GM19324 (cell line): Measurements from ENCODE around the gene DDAH1.
A peak's percentile ranks its signal among the peaks of the same experiment; 100 is the strongest.

Experiments
- ATAC-seq: cut with Tn5 transposase; IDR thresholded peaks from one replicate; pipeline ENCODE4 v1.9.1; 2021; ENCODE audit warnings: mild to moderate bottlenecking, moderate library complexity; ENCODE audit not compliant: unreplicated experiment, low FRiP score

DDAH1 gene

DNA sequence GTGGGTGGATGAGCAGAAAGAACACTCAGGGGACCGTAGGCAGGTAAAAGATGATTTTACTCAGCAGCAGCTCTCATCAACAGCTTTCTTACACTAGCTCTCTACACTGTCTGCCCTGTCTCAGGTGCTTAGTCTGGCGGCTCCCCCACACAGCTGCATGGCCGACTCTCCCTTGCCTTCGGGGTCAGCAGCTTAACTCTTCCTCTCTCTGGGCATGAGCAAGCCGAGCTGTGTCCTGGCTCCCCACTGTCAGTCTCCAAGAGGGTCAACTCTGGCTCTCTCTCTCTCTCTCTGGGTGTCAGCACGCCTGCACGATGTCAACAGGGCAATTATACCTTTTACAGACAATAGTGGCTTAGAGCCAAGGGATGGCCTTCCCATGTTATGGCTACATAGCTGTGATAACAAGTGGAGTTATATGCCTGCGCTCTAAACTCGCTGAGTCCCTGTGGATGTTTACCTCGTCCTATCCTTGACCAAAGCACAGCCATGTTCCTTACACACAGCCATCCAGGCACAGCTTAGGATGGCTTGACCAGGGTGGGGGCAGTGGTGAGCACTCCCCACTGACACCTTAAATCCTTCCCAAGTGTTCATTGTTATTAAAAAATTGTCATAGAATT lies 185.4 kb downstream of the DDAH1 start:
- no peak for ATAC-seq

DNA sequence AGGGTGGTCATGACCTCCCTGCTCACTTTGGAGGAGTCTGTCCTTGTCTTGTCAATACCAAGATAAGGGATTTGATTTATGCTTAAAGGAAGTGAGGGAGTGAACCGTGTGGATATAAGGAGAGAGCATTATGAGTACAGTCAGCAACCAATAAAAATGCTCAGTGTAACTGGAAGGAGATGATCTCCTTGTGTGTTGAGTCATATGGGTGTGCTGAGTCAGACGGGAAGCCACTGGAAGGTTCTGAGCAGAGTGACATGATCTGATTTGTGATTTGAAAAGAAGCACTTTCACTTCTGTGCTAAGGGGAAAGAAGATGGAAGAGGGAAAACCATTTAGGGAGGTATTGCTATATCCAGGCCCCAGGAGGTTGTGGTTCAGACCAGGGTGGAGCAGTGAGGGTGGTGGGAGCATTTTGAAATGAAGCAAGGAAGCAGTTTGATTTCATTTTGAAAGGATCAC lies 186.1 kb downstream of the DDAH1 start:
- no peak for ATAC-seq

DNA sequence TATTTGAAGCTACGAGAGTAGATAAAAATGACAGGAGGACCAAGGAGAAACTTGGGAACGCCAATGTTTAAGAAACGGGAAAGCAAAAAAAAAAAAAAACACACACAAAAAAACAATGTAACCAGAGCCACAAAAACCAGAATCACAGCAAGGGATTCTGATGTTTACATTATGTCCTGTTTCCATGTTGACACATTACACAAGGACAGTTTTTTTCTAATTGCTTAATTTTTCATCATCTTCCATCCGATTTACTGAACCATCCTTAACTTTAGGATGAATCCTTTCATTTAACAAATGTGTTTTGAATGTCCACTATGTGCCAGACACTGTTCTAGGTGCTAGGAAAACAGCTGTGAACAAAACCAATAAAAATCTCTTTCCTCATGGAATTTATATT lies 187.2 kb downstream of the DDAH1 start:
- ATAC-seq, result no peak

DNA sequence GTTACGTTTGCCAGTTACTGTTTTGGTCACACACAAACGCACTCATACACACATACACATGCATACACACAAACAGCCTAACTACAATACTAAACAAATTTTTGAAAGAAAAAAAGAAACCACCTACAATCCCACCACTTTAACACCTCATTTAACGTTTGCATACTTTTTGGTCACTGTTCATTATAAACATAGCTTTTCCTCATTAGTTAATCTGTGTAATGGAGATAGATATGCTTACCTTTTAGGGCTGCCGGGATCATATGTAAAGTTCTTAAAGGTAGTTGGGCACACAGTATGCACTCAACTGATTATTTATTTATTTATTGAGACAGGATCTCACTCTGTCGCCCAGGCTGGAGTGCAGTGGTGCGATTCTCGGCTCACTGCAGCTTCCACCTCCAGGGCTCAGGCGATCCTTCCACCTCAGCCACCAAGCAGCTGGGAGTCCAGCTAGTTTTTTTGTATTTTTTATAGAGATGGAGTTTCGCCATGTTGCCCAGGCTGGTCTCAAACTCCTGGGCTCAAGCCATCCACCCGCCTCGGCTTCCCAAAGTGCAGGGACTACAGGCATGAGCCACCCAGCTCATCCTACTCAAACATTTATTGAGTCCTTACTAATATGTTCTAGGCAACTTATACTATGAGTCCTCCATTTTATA lies 187.8 kb downstream of the DDAH1 start:
- no peak for ATAC-seq

DNA sequence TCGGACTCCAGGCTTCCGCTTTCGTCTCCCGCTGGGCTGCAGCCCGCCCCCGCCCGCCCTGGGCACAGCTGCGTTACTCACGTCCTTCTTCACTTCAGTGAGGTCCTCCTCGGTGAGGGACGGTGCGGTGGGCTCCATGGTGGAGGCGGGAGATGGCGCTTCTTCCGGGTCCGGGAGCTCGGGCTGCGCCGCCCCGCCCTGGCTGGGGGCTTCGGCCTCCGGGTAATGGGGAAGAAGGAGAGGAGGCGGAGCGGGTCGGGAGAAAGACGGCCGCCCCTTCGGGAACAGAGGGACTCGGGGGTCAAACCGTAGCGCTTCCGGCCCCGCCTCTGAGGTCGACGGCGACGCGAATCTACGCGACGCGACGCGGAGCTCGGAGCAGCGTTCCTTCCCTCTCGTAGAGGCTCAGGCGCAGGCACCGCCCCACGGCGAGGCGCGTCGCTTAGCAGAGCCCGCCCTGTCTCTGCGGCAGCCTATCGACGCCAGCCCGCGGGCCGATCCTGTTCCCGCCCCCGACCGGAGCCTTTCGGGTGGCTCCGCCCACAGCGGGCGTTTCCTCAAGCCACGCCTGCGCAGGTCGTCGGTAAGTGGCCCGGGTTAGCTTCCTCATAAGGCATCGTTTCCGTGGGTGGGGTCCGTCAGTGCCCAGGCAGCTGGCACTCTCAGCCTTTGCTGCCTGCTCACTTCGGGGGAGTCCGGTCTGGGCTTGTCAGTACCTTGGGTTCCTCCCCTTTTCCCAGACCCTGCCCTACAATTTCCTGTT lies 188.6 kb downstream of the DDAH1 start, which contains the start of gene BCL10:
Gene BCL10 (minus strand): TSS at position 418 of the 763 bp plus-strand sequence. CDS start 280 bp downstream, at position 138.
- peak; percentile 99 for ATAC-seq

DNA sequence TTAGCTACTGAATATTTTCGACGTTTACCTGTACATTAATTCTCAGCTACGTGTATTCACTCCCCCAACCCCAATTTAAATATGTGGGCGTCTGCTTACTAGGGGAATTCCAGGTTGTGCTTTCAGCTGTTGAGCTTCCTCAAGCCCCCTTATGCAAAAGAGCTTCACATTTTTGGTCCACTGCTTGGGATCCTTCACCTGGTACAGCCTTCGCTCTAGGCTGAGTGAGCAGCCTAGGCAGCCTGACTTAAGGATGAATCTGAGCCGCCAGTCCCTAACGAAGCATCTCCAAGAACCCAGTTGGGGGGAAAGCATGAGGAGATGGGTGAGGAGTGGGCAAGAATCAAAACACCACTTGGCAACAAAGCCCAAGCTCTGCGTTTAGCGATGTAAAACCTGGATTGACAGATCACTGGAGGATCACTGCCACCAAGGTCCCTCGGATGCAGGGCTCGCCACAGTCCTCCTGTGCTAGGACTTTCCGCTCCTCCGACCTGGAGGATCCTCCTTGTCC lies 189.2 kb downstream of the DDAH1 start:
- no peak for ATAC-seq

DNA sequence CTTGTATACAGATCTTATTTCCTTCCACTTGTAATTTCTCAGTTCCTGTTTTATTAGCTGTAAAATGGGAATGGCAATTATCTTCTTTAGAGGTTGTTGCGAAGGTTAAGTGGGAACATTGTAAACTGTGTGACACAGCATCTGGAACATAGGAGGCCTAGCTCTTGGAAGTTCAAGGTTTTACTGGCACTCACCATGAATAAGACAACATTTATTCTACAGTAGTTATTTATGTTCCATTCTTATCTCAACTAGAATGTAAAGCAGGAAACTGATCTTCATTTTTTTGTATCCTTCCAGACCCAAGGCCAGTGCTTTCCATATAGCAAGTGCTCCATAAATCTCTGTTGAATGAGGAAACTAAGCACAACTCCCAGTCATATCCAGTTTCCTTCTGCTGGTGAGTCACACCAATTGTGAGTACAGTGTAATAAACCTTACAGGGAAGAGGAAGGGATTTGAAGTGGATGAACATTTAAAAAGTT lies 189.9 kb downstream of the DDAH1 start:
- ATAC-seq, result no peak

DNA sequence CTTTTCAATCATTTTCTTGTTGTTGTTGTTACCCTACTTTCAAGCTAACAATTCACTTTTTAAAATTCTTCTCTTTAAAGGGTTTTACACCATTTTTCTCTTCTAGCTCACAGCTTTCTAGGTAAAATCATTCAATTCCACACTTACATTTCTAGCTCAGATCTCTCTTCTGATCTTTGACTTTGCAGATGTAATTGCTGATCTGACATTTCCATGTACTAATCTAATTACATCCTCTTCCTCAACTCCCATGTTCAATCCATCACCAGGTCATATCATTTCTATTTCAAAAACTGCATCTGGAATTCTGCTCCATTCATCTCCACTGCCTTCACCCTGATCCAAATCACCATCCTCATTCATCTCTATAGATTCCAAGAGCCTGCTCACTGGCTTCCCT lies 191.6 kb downstream of the DDAH1 start:
- no peak for ATAC-seq

DNA sequence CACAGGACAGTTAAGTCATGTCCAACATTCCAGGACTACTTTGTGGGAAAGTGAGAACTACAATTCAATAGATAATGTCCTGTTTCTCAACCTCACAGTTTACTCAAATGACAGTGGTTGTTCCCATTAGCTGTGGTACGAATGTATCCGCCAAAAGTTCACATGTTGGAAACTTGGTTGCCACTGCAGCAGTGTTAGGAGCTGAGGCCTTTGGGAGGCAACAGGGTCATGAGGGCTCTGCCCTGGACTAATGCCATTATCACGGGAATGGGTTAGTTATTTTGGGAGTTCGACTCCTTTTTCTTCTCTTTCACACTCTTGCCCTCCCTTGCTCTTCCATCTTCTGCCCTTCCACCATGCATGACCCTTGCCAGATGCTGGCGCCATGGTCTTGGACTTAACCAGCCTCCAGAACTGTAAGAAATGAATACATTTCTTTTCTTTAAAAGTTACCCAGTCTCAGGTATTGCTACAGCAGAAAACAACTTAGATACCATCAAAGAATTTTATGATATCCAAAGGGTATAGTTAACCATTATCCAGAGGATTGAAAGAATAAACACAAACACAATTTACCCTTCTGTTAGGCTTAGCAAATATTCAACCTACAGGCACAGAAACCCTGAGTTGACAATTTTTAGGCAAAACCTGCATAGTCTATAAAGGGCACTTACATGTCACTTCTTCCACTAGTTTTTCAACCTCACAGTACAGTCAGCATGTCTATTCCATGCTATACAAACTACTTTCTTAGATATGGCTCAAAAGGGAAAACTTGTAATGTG lies 196.0 kb downstream of the DDAH1 start:
- ATAC-seq, result no peak
